ENCODE measurements around the gene CIB4.

CIB4 gene

GRCh38 chr2:26602575-26602974, 38.6 kb downstream of the CIB4 start:
- Histone ChIP-seq H3K4me3 (ENCODE audit: low read length) (no peak overlapping the region), H3K27me3 (ENCODE audit: insufficient read depth, low read length) (no peaks in the 10 kb centered on the region), H3K4me1 (ENCODE audit: insufficient read depth, low read length) (peaks cover 8% of the 10 kb centered on the region), H3K36me3 (ENCODE audit: insufficient read depth, low read length) (no peaks in the 10 kb centered on the region), H3K9ac (ENCODE audit: low read depth, low read length) (no peak overlapping the region), H3K9me3 (ENCODE audit: insufficient read depth, low read depth, low read length) (no peaks in the 10 kb centered on the region), H3K27ac (ENCODE audit: low read depth, low read length) (no peak overlapping the region)
- WGBS = 85% methylated on average over 6 of the region's 6 CpGs

GRCh38 chr2:26599387-26599786, 41.8 kb downstream of the CIB4 start:
- Histone ChIP-seq H3K9me3 (ENCODE audit: insufficient read depth, low read depth, low read length) (no peaks in the 10 kb centered on the region), H3K4me1 (ENCODE audit: insufficient read depth, low read length) (peaks cover 6% of the 10 kb centered on the region; the same call in 1 of the 2 replicates), H3K9ac (ENCODE audit: low read depth, low read length) (no peak overlapping the region), H3K4me3 (ENCODE audit: low read length) (no peak overlapping the region), H3K36me3 (ENCODE audit: insufficient read depth, low read length) (no peaks in the 10 kb centered on the region), H3K27me3 (ENCODE audit: insufficient read depth, low read length) (no peaks in the 10 kb centered on the region), H3K27ac (ENCODE audit: low read depth, low read length) (no peak overlapping the region)
- WGBS = 88% methylated on average over 2 of the region's 2 CpGs

DNA sequence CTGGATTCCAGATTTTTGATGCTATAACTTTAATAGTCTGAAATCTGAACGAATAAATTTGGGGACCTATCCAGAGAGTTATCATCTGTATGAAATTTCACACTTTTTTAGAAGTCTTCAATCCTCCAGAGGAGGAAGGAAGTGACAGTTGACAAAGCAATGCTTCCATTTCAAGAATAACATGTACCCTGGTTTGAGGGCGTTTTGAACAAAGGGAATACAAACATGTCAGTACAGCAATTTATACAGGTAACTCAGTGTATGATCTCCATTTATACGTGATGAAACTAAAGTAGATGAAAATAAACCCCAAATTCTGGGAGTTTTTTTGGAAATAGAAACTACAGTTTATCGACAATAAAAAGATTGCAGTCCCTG, 42.2 kb downstream of the CIB4 start:
- no peaks in the 10 kb centered on the region for H3K27me3 ChIP-seq (ENCODE audit: insufficient read depth, low read length)

DNA sequence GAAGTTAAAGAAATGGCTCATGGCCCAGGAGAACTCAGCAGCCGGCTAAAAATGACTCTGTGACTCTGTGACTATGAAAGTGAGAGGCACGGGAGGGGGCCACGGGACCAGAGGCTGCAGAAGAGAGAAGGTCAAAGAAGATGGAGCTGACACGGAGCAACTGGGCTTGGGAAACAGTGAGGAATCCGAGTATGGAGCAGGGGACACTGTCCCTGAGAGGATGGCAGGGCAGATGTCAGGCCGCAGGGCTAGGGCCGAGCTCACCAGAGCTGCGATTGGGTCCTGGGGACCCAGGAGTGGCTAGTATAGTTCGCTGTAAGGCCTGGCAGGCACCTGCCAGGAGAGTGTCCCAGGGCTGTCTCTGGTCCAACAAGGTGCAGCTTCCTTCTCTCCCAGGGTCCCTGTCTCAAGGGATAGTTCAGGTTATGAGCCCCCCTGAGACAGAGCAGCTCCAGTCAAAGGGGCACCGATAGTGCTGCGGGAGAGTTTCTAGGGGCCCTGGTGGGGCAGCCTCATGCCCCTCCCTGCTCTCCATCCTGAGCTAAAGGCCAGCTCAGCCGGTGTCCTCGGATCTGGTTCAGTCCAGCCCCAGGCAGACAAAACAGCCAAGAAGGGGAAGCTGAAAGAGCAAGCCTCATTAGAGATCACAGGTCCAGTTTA, 42.7 kb downstream of the CIB4 start:
- Histone ChIP-seq H3K4me3 (ENCODE audit: low read length) (no peak overlapping the region), H3K9me3 (ENCODE audit: insufficient read depth, low read depth, low read length) (no peaks in the 10 kb centered on the region), H3K9ac (ENCODE audit: low read depth, low read length) (no peak overlapping the region), H3K4me1 (ENCODE audit: insufficient read depth, low read length) (peaks cover 6% of the 10 kb centered on the region; the same call in 1 of the 2 replicates), H3K27me3 (ENCODE audit: insufficient read depth, low read length) (no peaks in the 10 kb centered on the region), H3K36me3 (ENCODE audit: insufficient read depth, low read length) (no peaks in the 10 kb centered on the region), H3K27ac (ENCODE audit: low read depth, low read length) (no peak overlapping the region)
- 82% methylated on average over 13 of the region's 13 CpGs for WGBS

More for the DNA sequence above, 42.2 kb downstream of the CIB4 start:
- no peaks in the 10 kb centered on the region for H3K36me3 ChIP-seq (ENCODE audit: insufficient read depth, low read length)
- no peak overlapping the region for H3K4me3 ChIP-seq (ENCODE audit: low read length)
- H3K9ac ChIP-seq (ENCODE audit: low read depth, low read length) = no peak overlapping the region
- 95% methylated on average over 3 of the region's 4 CpGs for WGBS
- H3K27ac ChIP-seq (ENCODE audit: low read depth, low read length) = no peak overlapping the region
- H3K9me3 ChIP-seq (ENCODE audit: insufficient read depth, low read depth, low read length) = no peaks in the 10 kb centered on the region
- peaks cover 6% of the 10 kb centered on the region; the same call in 1 of the 2 replicates for H3K4me1 ChIP-seq (ENCODE audit: insufficient read depth, low read length)

GRCh38 chr2:26597197-26597596, 44.0 kb downstream of the CIB4 start:
- H3K36me3 ChIP-seq (ENCODE audit: insufficient read depth, low read length) = no peaks in the 10 kb centered on the region
- no peaks in the 10 kb centered on the region for H3K27me3 ChIP-seq (ENCODE audit: insufficient read depth, low read length)
- no peak overlapping the region for H3K9ac ChIP-seq (ENCODE audit: low read depth, low read length)
- no peak overlapping the region for H3K4me3 ChIP-seq (ENCODE audit: low read length)
- WGBS = 100% methylated on average over 2 of the region's 2 CpGs
- H3K27ac ChIP-seq (ENCODE audit: low read depth, low read length) = no peak overlapping the region
- peaks cover 6% of the 10 kb centered on the region; the same call in 1 of the 2 replicates for H3K4me1 ChIP-seq (ENCODE audit: insufficient read depth, low read length)
- no peaks in the 10 kb centered on the region for H3K9me3 ChIP-seq (ENCODE audit: insufficient read depth, low read depth, low read length)

DNA sequence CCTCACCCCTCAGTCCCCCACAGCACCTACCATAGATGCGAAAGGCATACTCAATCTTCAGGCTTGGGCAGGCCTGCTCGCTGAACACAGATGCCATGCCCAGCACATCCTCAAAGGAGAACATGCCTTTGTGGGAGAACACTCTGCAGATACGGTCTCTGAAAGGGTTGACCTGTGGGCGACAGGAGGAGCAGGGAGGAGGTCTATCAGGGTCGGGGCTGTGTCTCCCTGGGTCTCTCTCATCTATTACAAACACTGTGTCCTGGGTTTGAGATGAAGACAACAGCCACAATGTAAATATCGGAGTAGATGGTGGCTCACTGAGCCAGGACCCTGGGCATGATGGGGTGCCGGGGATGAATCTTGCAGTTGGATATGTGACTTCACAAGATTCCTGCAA, 46.0 kb downstream of the CIB4 start:
- Histone ChIP-seq H3K27me3 (ENCODE audit: insufficient read depth, low read length) (no peaks in the 10 kb centered on the region), H3K27ac (ENCODE audit: low read depth, low read length) (no peak overlapping the region), H3K4me3 (ENCODE audit: low read length) (no peak overlapping the region), H3K9me3 (ENCODE audit: insufficient read depth, low read depth, low read length) (no peaks in the 10 kb centered on the region), H3K4me1 (ENCODE audit: insufficient read depth, low read length) (peaks cover 6% of the 10 kb centered on the region; the same call in 1 of the 2 replicates), H3K36me3 (ENCODE audit: insufficient read depth, low read length) (no peaks in the 10 kb centered on the region), H3K9ac (ENCODE audit: low read depth, low read length) (no peak overlapping the region)
- 96% methylated on average over 7 of the region's 7 CpGs for WGBS

DNA sequence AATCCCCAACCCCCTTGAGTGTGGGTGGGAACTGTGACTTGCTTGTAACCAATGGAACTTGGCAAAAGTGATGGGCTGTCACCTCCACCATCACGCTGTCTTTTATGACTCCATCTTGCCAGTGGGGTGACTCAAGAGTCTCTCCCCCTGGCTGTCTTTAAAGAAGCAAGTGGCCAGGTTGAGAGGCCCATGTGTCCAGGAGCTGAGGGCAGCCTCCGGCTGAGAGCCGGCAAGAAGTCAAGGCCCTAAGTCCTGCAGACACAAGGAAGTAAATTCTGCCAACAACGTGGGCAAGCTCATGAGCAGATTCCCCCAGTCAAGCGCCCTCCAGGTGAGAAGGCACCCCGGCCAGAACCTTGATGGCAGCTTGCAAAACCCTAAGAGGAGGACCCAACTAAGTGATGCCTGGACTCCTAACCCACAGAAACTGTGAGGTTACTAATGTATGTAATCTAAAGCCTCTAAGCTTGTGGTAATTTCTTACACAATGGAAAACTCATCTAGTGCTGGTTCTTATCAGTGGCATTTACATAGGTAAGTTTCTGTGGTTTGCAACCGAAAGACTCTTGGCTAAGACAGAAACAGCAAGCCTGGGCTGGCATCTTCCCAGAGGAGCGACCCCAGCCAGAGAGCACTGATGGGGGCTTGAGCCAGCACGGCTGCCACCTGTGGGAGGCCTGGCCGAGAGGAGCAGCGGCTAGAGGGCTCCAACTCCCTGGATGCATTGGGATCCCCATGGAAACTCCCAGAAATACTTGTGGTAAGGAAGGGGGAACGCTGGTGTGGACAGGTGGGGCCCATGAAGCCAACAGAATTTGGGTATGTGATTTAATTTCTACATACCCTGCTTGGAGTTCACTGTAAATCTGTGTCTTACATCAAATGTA, 49.3 kb downstream of the CIB4 start:
- H3K27ac ChIP-seq (ENCODE audit: low read depth, low read length) = no peak overlapping the region
- peaks cover 4% of the 10 kb centered on the region; the same call in 1 of the 2 replicates for H3K27me3 ChIP-seq (ENCODE audit: insufficient read depth, low read length)
- H3K36me3 ChIP-seq (ENCODE audit: insufficient read depth, low read length) = no peaks in the 10 kb centered on the region
- H3K4me3 ChIP-seq (ENCODE audit: low read length) = no peak overlapping the region
- no peaks in the 10 kb centered on the region for H3K9me3 ChIP-seq (ENCODE audit: insufficient read depth, low read depth, low read length)
- H3K4me1 ChIP-seq (ENCODE audit: insufficient read depth, low read length) = 0 out of 2 replicates have a peak, but pooled peaks cover 3% of the 10 kb centered on the region
- no peak overlapping the region for H3K9ac ChIP-seq (ENCODE audit: low read depth, low read length)
- 89% methylated on average over 12 of the region's 12 CpGs for WGBS

DNA sequence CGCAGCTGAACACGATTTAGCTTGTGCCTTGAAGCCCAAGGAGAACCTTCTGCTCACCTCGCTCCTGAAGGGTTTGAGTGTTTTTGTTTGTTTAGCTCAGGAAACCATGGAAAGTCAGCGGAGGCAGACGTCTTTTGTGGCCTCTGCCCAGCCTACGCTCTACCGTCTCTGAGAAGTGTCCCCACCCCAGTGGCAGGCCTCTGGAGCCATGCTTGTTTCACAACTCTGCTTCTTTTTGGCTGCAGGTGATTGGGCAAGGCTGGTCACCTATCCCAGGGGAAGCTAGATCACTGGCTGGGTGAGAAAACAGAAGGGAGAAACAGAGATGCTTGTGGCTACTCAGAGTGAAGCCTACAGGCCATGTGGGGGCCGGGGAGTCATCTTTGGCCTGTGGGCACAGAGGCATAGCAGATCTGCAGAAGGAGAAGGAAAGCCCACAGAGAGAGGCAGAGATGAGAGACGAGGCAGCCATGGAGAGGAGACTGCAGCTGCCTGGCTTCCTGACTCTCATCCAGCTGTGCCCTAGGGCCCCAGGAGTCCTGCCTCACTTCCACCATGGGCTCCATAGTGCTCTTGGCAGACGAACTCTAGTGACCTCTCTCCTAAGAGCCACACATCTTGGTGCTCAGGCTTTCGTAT, 50.1 kb downstream of the CIB4 start:
- H3K9ac ChIP-seq (ENCODE audit: low read depth, low read length) = no peak overlapping the region
- H3K27ac ChIP-seq (ENCODE audit: low read depth, low read length) = no peak overlapping the region
- H3K4me3 ChIP-seq (ENCODE audit: low read length) = no peak overlapping the region
- no peaks in the 10 kb centered on the region for H3K9me3 ChIP-seq (ENCODE audit: insufficient read depth, low read depth, low read length)
- WGBS = 90% methylated on average over 11 of the region's 11 CpGs
- H3K36me3 ChIP-seq (ENCODE audit: insufficient read depth, low read length) = no peaks in the 10 kb centered on the region
- 0 out of 2 replicates have a peak, but pooled peaks cover 3% of the 10 kb centered on the region for H3K4me1 ChIP-seq (ENCODE audit: insufficient read depth, low read length)
- H3K27me3 ChIP-seq (ENCODE audit: insufficient read depth, low read length) = peaks cover 4% of the 10 kb centered on the region; the same call in 1 of the 2 replicates

DNA sequence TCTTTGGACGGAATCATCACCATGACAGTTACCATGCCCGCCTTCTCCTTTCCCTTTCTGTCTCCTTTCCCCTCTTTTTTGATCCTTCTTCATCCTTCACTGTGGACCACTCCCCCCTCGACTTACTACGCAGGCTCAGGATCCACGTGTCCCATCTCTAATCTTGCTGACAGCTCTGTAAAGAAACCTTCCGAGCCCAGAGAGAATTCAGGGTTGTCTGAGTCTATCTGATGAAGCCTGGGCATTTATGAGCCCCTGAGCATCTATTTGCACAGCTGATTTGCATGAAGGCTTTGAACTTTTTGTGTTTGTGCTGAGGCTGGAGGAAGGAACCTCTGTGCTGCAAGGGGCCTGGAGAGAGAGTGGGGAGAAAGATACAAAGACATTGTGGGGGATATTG, 50.7 kb downstream of the CIB4 start:
- Histone ChIP-seq H3K27ac (ENCODE audit: low read depth, low read length) (no peak overlapping the region), H3K27me3 (ENCODE audit: insufficient read depth, low read length) (peaks cover 4% of the 10 kb centered on the region; the same call in 1 of the 2 replicates), H3K9ac (ENCODE audit: low read depth, low read length) (no peak overlapping the region), H3K4me1 (ENCODE audit: insufficient read depth, low read length) (0 out of 2 replicates have a peak, but pooled peaks cover 2% of the 10 kb centered on the region), H3K36me3 (ENCODE audit: insufficient read depth, low read length) (no peaks in the 10 kb centered on the region), H3K9me3 (ENCODE audit: insufficient read depth, low read depth, low read length) (no peaks in the 10 kb centered on the region), H3K4me3 (ENCODE audit: low read length) (no peak overlapping the region)
- WGBS = 87% methylated on average over 6 of the region's 6 CpGs

- Histone ChIP-seq H3K27ac (ENCODE audit: low read depth, low read length) (no peak overlapping the region), H3K9me3 (ENCODE audit: insufficient read depth, low read depth, low read length) (no peaks in the 10 kb centered on the region), H3K36me3 (ENCODE audit: insufficient read depth, low read length) (no peaks in the 10 kb centered on the region), H3K4me3 (ENCODE audit: low read length) (no peak overlapping the region), H3K27me3 (ENCODE audit: insufficient read depth, low read length) (peaks cover 4% of the 10 kb centered on the region; the same call in 1 of the 2 replicates), H3K9ac (ENCODE audit: low read depth, low read length) (no peak overlapping the region), H3K4me1 (ENCODE audit: insufficient read depth, low read length) (no peaks in the 10 kb centered on the region)
- WGBS = 91% methylated on average over 5 of the region's 6 CpGs
Observed at GRCh38 chr2:26588576-26588975, 52.6 kb downstream of the CIB4 start.

- no peak overlapping the region for H3K4me3 ChIP-seq (ENCODE audit: low read length)
- no peak overlapping the region for H3K27ac ChIP-seq (ENCODE audit: low read depth, low read length)
- H3K4me1 ChIP-seq (ENCODE audit: insufficient read depth, low read length) = no peaks in the 10 kb centered on the region
- no peak overlapping the region for H3K9ac ChIP-seq (ENCODE audit: low read depth, low read length)
- H3K9me3 ChIP-seq (ENCODE audit: insufficient read depth, low read depth, low read length) = no peaks in the 10 kb centered on the region
- H3K36me3 ChIP-seq (ENCODE audit: insufficient read depth, low read length) = no peaks in the 10 kb centered on the region
- 80% methylated on average over 5 of the region's 5 CpGs for WGBS
- H3K27me3 ChIP-seq (ENCODE audit: insufficient read depth, low read length) = peaks cover 4% of the 10 kb centered on the region; the same call in 1 of the 2 replicates
Observed at GRCh38 chr2:26587994-26588393, 53.2 kb downstream of the CIB4 start.

Measured in HUES64 (cell line).